GM21529 (cell line): ENCODE measurements around the gene RAB22A.
"Not testable (repeated sequence)": the region's sequence is repeated elsewhere in the genome, so short reads cannot be mapped to it uniquely, and the experiment has no call there.

ENCODE experiments used
- ATAC-seq: cut with Tn5 transposase; IDR thresholded peaks from one replicate; pipeline ENCODE4 v1.9.1; 2021; ENCODE audit not compliant: unreplicated experiment

RAB22A gene

GRCh38 chr20:58342104-58342945 is 32.8 kb downstream of the RAB22A start:
- ATAC-seq: no peak

- no peak for ATAC-seq
Measured at GRCh38 chr20:58344741-58345140, 35.2 kb downstream of the RAB22A start.

GRCh38 chr20:58349570-58349969 is 40.1 kb downstream of the RAB22A start:
- no peak for ATAC-seq

- ATAC-seq: no peak
Measured at GRCh38 chr20:58352468-58352867, 43.0 kb downstream of the RAB22A start.

- no peak for ATAC-seq
Measured at GRCh38 chr20:58359441-58359840, 49.9 kb downstream of the RAB22A start.

- ATAC-seq: no peak
Measured at GRCh38 chr20:58360936-58361335, 51.4 kb downstream of the RAB22A start.

- no peak for ATAC-seq
Measured at GRCh38 chr20:58361481-58362205, 52.1 kb downstream of the RAB22A start.

- no peak for ATAC-seq
Measured at GRCh38 chr20:58362206-58362516, 52.6 kb downstream of the RAB22A start.

- no peak for ATAC-seq
Measured at GRCh38 chr20:58362970-58363369, 53.5 kb downstream of the RAB22A start.

- no peak for ATAC-seq
Measured at GRCh38 chr20:58366866-58367265, 57.4 kb downstream of the RAB22A start.

- no peak for ATAC-seq
Measured at GRCh38 chr20:58372806-58373205, 63.3 kb downstream of the RAB22A start.

GRCh38 chr20:58373296-58373695 is 63.8 kb downstream of the RAB22A start:
- not testable (repeated sequence) for ATAC-seq

- ATAC-seq: no peak
Measured at GRCh38 chr20:58374027-58374850, 64.7 kb downstream of the RAB22A start.

GRCh38 chr20:58374906-58375758 is 65.6 kb downstream of the RAB22A start:
- ATAC-seq: no peak

GRCh38 chr20:58375759-58376352 is 66.3 kb downstream of the RAB22A start:
- ATAC-seq: no peak

- ATAC-seq: no peak
Measured at GRCh38 chr20:58377017-58377416, 67.5 kb downstream of the RAB22A start.

- ATAC-seq: no peak
Measured at GRCh38 chr20:58377766-58378401, 68.4 kb downstream of the RAB22A start.

- ATAC-seq: no peak
Measured at GRCh38 chr20:58378704-58379103, 69.2 kb downstream of the RAB22A start.

- no peak for ATAC-seq
Measured at GRCh38 chr20:58381627-58382026, 72.1 kb downstream of the RAB22A start.

GRCh38 chr20:58382096-58382495 is 72.6 kb downstream of the RAB22A start:
- ATAC-seq: no peak
